Esophagus mucosa (tissue), 1 donor: ENCODE measurements around the gene INSYN2B. TPM values are rescaled to one million over a fixed set of nuclear protein-coding genes. Genes with fewer than 3 reads are reported as not detected.

Experiments used
- ATAC-seq: fragments of 200-7000 bp; cut with Tn5 transposase; one replicate; pipeline ENCODE4 v1.9.1; 2020
- total RNA-seq: library from RNA; stranded (reverse); gene quantifications from one replicate; pipeline ENCODE4 v1.2.4, GENCODE V29; 2023
- donor health status: DM: yes; HTN: yes; CAD: no.

The INSYN2B gene
- total RNA-seq, 1 donor from 2014 or later, result not detected

GRCh38 chr5:169922474-169922873 lies 57.8 kb downstream of the INSYN2B start:
- ATAC-seq, result no peak

- no peak for ATAC-seq
Measured at GRCh38 chr5:169921949-169922348, 58.3 kb downstream of the INSYN2B start.

- ATAC-seq, result no peak
Measured at GRCh38 chr5:169921384-169921783, 58.9 kb downstream of the INSYN2B start.

GRCh38 chr5:169920474-169920873 lies 59.8 kb downstream of the INSYN2B start:
- ATAC-seq, result no peak

GRCh38 chr5:169918228-169918627 lies 62.1 kb downstream of the INSYN2B start:
- ATAC-seq, result no peak

- no peak for ATAC-seq
Measured at GRCh38 chr5:169917500-169917899, 62.8 kb downstream of the INSYN2B start.

- no peak for ATAC-seq
Measured at GRCh38 chr5:169914766-169915165, 65.5 kb downstream of the INSYN2B start.

GRCh38 chr5:169913479-169913878 lies 66.8 kb downstream of the INSYN2B start:
- no peak for ATAC-seq

- ATAC-seq, result no peak
Measured at GRCh38 chr5:169911448-169912212, 68.7 kb downstream of the INSYN2B start.

GRCh38 chr5:169910393-169910792 lies 69.9 kb downstream of the INSYN2B start:
- no peak for ATAC-seq

- no peak for ATAC-seq
Measured at GRCh38 chr5:169909945-169910344, 70.3 kb downstream of the INSYN2B start.

GRCh38 chr5:169908864-169909263 lies 71.4 kb downstream of the INSYN2B start:
- no peak for ATAC-seq

GRCh38 chr5:169906745-169907649 lies 73.3 kb downstream of the INSYN2B start:
- ATAC-seq, result no peak

GRCh38 chr5:169905017-169905416 lies 75.3 kb downstream of the INSYN2B start:
- ATAC-seq, result no peak

- ATAC-seq, result no peak
Measured at GRCh38 chr5:169904508-169904907, 75.8 kb downstream of the INSYN2B start.

GRCh38 chr5:169904059-169904458 lies 76.2 kb downstream of the INSYN2B start:
- ATAC-seq, result no peak

- no peak for ATAC-seq
Measured at GRCh38 chr5:169901896-169902295, 78.4 kb downstream of the INSYN2B start.

GRCh38 chr5:169897481-169897880 lies 82.8 kb downstream of the INSYN2B start:
- no peak for ATAC-seq

GRCh38 chr5:169895926-169896325 lies 84.4 kb downstream of the INSYN2B start:
- no peak for ATAC-seq

- ATAC-seq, result no peak
Measured at GRCh38 chr5:169893571-169893970, 86.7 kb downstream of the INSYN2B start.

GRCh38 chr5:169893010-169893409 lies 87.3 kb downstream of the INSYN2B start:
- no peak for ATAC-seq

GRCh38 chr5:169889572-169889971 lies 90.7 kb downstream of the INSYN2B start:
- no peak for ATAC-seq

GRCh38 chr5:169886677-169887076 lies 93.6 kb downstream of the INSYN2B start:
- no peak for ATAC-seq

GRCh38 chr5:169886033-169886432 lies 94.3 kb downstream of the INSYN2B start:
- ATAC-seq, result no peak
